HG03439 (cell line): ENCODE results near the gene PHF14.
A peak's percentile ranks its signal among the peaks of the same experiment; 100 is the strongest.

Experiments
- ATAC-seq: cut with Tn5 transposase; IDR thresholded peaks from one replicate; pipeline ENCODE4 v1.9.1; 2021; ENCODE audit warnings: mild to moderate bottlenecking, moderate library complexity; ENCODE audit not compliant: unreplicated experiment

Gene PHF14

DNA sequence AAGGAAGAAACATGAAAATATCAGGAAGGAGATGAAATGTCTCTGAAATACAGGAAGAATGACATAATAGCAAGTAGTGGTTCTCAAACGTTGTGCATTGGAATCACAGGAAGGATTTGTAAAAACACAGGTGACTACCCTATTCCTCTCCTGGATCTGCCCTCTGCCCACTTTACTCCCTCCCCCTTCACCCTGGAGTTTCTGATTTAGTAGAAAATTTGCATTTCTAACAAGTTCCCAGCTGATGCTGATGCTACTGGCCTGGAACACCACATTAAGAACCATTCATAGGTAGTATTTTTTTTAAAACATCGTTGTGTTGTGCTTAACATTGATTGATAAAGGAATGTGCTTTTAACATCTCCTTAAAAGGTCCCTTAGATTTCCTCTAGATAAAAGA is 130.9 kb downstream of the PHF14 start:
- no peak for ATAC-seq

DNA sequence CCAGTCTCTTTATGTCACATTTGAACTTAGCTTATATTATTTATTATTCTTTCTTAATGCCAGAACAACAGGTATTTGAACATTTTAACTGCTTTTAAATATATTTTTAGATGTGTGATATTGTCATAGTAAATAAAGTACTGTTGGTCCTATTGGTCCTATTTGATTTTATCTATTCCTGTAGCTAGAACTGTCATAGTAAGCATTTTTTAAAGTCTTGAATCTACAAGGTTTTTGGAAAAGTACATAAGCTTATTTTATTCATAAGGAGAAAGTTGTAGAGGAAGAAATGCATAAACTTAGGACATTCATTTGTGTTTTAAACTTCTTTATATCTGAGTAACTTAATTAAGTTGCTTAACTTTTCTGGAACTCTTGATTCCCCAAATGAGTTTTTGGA is 136.0 kb downstream of the PHF14 start:
- ATAC-seq = no peak

DNA sequence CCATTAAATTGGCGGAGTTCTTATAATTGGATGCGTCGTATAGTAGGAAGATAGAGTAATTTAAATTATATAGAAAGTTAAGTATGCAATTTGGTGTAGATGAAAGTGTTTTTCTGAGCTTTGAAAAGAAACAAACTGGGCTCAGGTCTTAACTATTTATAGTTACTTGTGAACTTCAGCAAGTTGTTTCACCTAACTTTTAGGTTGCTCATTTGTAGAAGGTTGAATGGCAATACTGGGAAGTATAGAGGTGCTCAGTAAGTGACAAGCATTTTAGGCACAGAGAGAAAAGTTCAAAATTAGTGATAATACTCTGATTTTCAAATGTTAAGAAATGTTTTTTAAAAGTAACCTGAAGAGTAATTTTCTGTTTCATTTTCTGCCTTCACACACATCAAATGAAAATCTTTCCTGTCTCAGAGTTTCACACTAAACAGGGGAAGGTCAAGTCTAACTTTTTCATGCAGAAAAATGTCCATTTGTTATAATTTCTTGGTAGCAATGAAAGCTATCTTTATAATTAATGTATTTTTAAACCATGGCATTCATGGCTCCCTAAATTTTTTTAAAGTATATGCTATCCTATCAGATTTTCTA is 146.5 kb downstream of the PHF14 start:
- peak; percentile 58 for ATAC-seq

DNA sequence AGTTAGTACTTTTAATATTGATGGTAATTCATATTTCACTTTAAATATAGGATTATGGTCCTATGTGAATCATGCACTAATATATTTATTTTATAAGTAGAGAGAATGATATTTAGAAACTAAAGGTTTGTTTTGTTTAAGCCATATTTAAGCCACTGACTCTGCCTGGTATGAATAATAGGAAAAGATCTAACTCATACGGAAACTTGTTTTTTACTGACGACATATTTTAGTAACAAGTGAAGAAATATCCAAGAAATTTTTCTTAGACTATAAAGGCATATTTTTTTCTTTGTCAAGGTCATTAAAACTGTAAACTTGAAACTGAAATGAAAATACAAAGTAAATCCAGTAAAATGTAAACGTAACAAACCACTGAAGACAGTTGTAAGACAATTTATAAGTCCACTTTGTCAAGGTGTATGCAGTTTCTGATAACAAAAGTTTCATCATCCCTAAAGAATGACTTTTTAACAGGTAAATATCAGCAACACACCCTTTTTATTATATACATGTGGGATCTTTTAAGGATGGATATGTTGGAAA is 147.1 kb downstream of the PHF14 start:
- peak; percentile 32 for ATAC-seq

DNA sequence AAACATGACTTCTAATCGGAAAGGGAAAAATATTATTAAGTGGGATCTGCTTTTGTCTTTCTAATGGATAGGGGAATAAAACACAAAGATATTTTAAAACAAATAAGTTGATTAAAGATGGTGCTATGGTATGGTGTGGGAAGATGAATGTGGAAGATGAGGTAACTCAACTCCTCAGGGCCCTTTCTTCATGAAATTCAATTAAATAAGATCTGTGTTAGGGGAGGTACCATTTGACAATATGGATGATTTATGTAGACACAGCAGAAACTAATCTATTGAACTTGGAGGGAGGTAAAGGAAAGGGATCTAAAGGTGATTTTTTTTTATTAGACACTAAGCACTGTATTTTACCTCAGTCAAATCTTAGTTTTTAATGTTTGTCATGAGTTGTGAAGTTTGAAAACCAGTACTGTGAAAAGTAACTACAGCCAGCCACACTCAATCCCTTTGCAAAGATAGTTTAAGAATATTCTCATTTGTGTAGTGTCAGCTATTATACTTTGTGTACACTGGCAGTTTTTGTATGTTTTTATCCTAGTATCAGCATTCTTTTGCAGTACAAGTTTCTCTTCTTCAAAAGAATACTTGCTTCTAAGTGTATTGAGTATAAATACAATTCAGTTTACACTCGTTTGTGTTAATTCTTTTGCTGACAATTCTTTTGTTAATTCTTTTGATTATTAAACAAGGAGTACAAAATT is 151.3 kb downstream of the PHF14 start:
- ATAC-seq = no peak

DNA sequence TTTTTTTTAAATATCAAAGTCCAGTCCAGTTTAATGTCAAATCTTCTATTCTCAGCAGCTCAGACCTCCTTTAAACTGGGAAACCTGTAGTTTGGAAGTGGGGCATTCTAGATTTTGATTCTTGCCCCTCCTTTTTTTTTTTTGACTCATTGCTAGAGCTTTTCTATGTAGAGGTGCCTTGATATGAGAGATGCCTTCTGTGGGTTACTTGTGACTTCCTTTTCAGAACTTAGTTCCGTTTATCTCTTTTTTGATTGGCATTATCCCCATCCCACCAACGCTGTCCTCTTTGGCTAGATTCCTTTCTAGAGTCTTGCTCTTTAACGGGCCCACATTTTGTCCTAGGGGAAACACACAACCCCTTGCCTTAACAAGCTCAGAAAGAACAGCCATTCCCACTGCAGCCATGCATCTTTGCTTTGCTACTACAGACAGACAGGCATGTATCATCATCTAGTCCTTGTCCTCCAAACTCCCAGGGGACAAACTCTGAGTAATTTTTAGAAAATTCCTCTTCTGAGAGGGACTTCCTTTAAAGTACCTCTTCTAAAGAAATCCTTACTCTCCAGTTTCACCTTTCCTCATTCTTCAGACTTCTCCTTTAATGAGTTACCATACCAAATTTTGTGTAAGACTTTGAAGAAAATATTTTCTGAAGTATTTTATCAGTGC is 153.6 kb downstream of the PHF14 start:
- ATAC-seq = no peak

DNA sequence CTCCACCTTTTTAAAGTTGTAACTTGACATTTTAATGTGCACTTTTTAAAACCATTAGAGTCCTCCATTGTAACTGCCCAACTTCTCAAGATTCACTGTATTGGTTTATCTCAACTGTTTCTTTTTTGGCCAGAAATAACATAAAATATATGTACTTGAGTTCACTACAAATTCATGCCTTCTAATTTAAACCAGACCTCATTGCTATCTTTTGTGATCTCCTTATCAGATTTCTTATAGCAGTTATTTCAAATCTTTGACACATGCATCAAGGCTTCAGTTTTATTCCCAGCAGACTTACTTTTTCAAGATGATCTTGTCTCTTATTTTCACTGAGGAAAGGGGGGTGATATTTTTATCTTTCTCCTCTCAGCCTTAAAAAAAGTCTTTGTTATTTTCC is 154.3 kb downstream of the PHF14 start:
- no peak for ATAC-seq

DNA sequence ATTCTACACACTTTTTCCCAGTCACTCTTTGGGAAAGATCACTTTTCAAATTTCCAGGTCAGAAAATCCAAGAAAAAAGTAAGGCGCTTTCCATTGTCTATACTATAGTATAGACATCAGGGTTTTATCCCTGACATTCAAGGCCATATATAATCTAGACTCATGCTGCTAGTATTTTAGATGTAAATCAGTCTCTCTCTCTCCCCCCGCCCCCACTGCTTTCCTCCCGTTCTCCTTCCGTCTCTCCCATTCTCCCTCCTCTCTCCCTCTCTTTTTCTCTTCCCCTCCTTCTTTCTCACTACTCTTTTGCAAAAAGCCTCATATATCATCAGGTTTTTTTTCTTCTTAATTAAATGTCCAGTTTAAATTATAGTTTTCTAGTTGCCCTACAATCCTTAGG is 154.8 kb downstream of the PHF14 start:
- no peak for ATAC-seq

DNA sequence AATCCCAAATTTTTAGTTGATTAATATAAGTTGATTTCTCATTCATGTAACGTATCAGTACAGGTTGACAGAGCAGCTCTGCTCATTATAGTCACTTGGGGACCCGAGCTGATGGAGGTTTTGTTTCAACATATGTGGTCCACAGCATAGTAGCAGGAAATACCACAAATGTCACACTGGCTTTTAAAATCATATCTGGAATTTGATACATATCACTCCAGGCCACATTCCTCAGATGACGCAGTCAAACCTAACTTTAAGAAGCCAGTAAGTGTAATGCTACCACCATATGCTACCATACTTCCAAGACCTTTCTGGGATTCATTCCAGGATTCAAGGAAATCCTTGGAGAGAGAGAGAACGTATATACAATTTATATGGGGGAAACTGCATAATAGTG is 156.3 kb downstream of the PHF14 start:
- no peak for ATAC-seq

DNA sequence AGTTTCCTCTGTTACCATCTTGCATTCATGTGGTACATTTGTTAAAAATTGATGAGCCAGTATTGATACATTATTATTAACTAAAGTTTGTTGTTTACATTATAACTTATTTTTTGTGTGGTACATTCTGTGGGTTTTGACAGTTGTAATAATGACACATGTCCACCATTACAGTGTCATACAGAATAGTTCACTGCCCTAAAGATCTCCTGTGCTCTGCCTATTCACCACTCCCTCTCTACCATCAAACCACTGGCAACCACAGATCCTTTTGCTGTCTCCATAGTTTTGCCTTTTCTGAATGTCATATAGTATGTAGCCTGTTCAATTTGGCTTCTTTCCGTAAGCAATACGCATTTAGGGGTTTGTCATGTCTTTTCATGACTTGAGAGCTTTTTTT is 156.9 kb downstream of the PHF14 start:
- no peak for ATAC-seq

DNA sequence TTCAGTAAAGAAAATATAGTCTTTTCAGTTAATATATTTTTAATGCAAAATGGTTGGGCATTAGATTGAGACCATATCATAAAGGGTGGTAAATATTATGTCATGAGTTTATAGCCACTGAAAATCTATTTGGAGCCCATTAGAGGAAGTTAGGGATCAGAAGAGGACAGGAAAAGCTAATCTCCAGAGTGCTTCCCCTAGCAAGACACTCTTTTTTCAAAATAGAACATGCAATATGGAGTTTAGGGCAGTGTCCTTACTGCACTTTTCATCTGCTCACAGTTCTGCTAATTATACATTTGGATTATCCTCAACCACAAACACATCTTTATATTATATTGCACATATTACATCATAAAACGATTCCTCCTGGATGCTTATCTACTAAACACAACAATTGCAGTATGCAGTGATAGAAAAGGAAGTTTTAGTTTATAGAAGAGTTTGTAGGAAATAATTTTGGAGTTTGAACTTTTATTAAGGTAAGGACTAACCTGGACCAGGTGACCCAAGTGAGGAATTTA is 159.8 kb downstream of the PHF14 start:
- ATAC-seq = no peak

DNA sequence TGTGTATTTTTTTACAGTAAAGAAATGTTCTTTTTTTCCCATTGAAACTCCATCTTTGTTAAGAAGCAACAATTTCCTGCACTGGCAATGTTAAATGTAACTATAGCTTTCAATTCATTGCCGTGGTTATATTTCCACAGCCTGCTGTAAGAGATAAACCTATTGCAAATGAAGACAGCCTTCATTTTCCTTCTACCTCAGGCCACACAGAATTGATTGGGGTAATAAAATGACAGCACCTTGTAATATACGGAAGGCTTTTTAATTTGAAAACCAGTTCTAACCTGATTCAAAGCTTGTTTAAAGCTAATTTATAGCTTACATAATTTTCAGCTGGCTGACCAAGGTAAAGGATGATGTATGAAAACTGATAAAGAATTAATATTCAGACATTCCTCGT is 161.9 kb downstream of the PHF14 start:
- ATAC-seq = no peak

DNA sequence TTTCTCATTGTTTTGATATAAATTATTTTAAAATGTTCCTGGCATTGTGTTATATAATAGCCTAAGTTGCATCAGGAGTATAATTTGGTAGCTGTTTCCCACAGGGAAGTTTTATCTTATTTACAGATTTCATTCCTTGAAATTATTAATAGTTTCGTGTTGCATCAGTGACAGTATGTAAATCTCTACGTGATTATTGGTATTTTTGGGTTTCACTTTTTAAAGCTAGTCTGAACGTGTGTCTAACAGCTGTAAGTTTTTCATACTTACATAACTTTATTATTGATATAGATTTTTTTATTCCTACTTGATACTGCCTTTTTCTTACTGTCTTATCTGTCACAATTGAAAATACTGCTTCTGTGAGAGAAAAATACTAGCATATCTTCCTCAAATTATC is 167.9 kb downstream of the PHF14 start:
- ATAC-seq = no peak

DNA sequence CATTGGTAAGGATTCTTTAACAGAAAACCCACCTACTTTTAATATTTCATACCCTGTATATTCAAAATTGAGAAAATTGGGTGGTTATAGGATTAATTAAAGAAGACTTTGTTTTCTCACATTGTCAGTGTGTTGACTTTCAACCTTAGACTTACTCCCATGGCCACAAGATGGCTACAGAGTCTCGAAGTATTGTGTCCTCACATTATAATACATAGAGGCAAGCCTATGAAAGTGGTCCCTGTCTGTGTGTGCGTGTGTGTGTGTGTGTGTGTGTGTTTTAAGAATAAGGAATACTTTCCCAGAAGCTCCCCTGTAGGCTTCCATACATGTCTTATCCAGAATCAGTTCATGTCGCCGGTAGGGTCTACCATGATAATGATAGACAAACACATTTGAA is 180.0 kb downstream of the PHF14 start:
- ATAC-seq = no peak

DNA sequence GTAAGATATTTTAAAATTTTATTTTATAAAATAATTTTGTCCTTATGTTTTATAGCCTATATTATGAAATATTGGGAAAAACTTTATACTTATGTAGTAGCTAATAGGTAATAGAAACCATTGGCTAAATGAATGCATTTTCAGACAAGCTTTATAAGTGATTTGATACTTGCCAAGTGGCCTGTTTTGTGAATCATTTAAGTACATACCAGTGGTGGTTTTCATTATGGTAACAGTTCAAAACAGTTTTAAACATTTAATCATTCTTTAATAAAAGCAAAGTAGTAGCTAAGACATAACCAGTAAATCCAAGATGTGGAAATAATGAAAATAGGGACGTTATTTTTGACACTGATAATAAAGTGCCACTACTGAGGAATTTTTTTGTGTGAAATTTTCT is 182.2 kb downstream of the PHF14 start:
- ATAC-seq = no peak

DNA sequence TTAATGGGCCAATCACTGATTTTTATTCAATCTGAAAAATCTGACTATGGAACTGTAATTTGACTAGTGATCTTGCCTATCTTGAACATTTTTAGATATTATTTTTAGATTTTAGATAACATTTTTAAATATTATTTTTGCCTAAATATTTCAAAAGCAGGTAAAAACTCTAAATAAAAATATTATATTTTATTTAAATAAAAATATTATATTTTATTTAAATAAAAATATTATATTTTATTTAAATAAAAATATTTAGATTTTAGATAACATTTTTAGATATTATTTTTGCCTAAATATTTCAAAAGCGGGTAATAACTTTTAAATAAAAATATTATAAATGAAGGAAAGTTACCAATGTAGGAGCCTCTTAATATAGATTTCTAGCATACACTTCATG is 187.8 kb downstream of the PHF14 start:
- ATAC-seq = no peak

DNA sequence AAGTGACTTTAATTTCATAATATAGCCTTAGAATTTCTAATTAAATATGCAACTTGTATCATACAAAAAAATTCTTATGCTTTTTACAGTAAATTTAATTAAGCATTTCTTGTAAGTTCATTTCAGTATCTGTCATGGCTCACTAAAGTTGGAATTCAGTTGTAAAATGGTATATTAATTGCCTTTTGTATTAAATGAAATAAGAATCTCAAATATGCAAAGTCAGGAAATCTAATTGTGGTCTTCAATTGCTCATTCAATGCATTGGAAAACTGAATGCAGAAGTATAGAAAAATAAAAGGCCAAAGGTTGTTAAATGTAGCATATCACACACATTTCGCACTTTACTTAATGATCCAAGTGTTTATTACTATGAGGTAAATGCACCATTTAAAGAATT is 189.5 kb downstream of the PHF14 start:
- no peak for ATAC-seq

DNA sequence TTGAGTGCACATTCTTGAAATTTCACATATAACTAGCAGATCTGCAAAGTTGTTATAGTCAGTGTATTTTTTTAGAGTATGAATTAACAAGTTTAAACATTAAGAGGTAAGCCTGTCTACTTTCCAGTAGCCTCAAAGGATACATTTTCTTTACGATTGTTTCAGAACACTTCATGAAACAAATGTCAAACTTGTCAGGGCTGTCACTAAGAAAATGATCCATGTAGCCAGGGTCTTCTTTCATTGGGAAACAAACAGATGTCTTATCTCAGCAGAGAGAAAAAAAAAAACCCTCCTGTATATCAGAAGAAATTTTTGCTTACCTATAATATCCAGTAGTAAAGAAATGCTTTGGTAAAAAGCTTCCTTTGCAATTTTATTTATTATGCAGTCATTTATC is 192.4 kb downstream of the PHF14 start:
- ATAC-seq = no peak

DNA sequence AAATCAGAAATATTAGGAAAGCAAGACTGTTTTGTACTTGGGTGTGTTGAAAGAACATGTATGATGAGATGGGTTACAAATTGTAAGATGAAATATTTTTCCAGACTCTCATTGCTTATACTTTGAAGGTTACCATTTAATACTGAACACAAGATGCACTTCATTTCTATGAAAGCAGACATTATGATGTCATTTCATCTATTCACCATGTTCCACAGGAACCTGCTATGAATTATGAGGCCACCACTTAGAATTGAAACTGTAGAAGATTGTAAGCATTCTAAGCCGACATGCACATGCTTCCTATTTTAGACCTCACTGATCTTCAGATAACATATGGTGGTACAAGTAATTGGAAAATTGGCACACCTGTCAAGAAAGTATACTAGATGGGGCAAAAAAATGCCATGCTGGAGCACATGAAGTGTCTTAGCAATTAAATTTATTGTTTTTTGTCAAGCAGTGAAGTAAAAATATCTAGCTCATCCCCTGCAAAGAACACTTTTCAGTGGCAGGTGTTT is 195.0 kb downstream of the PHF14 start:
- no peak for ATAC-seq

DNA sequence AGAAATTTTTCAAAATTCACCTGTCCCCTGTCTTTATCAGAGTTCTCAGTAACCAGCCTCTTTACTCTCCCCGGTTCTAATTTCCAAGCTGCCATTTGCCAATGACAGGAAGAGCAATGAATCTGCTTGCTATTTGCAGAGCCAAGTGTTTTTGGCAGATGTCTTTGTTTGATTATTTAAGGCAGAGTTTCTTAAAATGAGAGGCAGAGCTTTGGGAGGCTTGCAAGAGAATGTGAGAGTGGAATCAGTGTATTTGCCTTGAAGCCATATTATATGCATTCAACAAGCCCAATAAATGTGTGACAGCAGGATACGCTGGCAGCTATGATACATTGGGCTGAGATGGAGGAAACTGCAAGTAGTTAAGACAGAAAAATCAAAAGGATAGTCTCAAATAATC is 196.5 kb downstream of the PHF14 start:
- ATAC-seq = no peak

DNA sequence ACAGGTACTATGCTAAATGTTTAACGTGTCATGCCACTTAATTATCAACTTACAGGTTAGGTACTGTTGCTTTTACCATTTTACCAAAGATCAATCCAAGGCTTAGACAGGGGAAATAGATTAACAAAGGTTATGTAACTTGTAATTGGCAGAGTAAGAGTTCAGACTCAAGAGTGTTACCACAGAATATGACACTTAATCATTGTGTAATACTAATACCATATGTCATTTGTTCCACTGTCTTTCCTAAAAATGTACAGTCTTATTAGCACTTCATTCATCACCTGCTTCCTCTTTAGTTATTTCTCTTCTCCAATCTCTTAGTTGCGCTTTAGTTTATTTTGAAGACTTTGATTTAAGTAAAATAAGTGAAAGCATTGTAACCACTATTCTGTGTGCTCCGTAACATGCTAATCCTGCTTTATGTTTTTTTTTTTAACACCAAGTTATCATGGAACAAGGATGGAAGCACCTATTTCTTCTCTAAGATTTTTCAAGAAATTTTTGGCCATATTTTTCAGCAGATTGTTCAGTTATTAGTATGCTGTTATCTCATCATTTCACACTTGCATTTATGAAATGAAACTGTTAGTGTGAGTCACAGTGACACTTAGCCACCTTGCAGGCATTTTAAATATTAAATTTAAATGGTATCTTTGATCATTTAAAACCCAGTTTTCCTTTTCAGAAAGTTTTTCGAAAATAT is 197.3 kb downstream of the PHF14 start:
- ATAC-seq = no peak
